OCI-LY1 (cell line): ENCODE measurements around the gene DHRS3.

Experiments
- EZH2 ChIP-seq: fragments of 200-600 bp; sonication (generic), shearing (Covaris generic); IDR thresholded peaks from 2 replicates; pipeline ENCODE4 v1.8.0; 2017; ENCODE audit warnings: borderline replicate concordance, mixed run types, mild to moderate bottlenecking, antibody characterized with exemption, low read length, moderate library complexity, mixed read lengths
- TF ChIP-seq, protein P1 (sequence below): fragments of 200-600 bp; sonication (generic), shearing (Covaris generic); IDR thresholded peaks from 2 replicates; pipeline ENCODE4 v1.5.1; 2017; ENCODE audit warnings: mild to moderate bottlenecking, antibody characterized with exemption, low read length, moderate library complexity, mixed read lengths

DNA sequence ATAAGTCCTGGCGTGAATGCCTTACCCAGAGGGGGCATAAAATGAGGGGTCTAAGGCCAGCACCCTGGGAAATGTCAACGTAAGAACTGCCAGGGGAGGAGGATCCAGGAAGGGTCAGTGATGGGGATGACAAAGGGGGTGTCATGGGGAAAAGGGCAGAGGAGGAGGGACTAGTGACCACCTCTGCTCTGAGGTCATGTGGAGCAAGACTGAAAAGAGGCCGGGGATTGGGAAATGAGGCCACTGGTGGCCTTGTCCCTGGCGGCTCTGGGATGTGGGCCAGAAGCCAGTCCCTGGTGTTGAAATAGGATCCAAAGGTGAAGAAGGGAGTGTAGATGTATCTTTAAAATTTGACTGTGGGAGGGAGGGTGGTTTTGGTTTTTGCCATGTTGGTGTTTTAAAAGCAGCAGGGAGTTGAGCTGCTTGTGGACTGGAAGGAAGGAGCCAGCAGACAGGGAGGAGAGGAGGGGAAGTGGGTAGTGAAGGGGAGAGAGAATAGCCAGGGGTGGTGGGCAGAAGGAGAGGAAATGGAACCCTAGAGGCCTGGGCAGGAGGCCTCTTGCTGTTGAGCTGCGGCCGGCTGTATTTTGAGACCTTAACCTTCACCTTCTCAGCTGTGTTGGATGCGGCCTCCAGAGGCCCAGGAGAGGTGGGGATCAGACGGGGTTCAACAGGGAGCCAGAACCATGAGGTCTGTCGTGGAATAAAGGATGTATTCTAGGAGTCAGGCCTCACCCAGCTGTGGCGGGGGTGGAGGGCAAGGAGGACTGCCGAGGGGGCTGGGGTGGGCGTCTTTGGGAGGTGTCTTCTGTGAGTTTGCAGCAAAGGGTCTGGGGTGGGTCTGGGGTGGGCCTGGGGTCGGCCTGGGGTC is 92.5 kb downstream of the DHRS3 start:
- TF ChIP-seq, protein P1, sequence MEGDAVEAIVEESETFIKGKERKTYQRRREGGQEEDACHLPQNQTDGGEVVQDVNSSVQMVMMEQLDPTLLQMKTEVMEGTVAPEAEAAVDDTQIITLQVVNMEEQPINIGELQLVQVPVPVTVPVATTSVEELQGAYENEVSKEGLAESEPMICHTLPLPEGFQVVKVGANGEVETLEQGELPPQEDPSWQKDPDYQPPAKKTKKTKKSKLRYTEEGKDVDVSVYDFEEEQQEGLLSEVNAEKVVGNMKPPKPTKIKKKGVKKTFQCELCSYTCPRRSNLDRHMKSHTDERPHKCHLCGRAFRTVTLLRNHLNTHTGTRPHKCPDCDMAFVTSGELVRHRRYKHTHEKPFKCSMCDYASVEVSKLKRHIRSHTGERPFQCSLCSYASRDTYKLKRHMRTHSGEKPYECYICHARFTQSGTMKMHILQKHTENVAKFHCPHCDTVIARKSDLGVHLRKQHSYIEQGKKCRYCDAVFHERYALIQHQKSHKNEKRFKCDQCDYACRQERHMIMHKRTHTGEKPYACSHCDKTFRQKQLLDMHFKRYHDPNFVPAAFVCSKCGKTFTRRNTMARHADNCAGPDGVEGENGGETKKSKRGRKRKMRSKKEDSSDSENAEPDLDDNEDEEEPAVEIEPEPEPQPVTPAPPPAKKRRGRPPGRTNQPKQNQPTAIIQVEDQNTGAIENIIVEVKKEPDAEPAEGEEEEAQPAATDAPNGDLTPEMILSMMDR: no peak
- no peak for TF ChIP-seq EZH2
